ENCODE measurements around the gene SLC5A1.
A peak's percentile ranks its signal among the peaks of the same experiment; 100 is the strongest.
"Not testable (repeated sequence)": the region's sequence is repeated elsewhere in the genome, so short reads cannot be mapped to it uniquely, and the experiment has no call there.

The SLC5A1 gene

GRCh38 chr22:32097881-32098499 is 54.9 kb downstream of the SLC5A1 start:
- no peak for DNase-seq

DNA sequence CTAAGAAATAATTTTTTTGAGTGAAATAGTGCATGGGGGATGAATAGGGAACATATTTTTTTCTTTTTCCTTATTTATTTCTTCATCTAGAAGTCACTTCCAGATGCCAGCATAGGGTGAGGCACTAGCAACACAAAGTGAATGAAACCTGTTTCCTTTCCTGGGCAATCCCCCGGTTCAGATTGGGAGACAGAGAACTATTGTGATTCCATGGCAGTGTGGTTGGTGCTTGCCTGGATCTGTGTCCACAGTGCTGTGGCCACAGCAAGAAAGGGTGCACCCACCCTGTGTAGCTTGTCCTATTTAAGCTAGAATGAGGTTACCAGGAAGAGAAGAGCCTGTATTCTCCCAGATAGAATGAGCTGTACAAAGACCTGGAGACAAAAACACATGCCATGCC is 57.6 kb downstream of the SLC5A1 start:
- DNase-seq, result no peak

DNA sequence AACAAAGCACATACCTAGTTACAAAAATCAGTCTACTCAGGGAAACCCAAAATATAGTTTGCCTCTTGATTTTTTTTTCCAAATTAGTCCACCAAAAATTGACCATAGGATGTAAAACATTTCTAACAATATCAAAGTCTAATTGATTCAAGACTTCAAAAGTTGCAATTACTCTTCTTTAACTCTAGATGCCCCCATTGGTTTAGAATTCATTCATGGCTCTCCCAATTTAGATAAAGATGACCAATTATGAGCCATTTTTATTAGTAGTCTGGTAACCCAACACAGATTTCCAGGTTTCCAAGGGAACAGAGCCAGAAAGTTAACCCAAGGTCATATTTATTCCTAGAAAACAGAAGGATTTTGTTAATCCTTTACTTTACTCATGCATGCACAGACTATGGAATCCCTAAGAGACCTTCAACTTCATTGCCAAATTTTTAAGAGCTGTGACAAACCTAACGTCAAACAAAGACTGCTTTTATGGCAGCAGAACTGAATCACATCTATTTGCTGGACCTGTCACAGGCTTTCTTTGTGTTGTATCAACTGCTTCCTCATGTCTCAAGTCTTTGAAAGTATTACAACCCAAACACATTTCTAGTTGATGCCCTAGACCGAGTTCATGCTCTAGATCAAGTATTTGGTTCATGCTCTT is 60.7 kb downstream of the SLC5A1 start:
- DNase-seq, result no peak

DNA sequence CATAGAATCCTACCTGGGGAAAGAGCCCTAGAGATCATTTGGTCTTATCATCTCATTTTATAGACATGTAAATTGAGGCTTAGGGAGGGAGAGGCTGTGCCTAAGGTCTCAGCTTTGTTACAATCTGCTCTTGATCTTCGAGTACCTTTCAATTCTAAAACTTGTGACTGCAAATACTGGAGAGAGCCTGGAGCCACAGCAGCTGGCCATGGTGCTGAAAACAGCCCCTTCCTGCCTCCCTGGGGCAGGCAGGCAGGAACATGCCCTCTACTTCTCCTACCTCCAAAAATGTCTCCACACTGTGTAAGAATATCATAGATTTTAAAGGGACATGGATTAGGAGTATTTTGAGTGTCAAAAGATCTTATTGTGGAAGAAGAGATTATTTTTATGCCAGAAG is 63.9 kb downstream of the SLC5A1 start:
- peak; percentile 3 for DNase-seq

DNA sequence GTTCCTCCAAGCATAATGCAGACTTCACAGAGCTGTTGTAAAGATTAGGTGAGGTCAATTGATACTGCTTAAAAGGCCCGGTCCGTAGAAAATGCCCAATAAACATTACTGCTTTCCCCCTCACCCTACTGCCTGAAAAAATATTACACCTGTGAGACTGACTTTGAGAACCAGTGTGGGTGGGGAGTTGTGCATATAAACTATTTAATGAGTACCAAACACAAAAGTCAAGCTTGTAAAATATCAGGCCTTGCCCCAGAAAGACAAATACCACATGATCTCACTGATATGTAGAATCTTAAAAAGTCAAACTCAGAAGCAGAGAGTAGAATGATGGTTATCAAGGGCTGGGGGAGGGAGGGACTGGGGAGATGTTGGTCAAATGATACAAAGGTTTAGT is 69.3 kb downstream of the SLC5A1 start:
- no peak for DNase-seq

GRCh38 chr22:32119568-32120235 is 76.6 kb downstream of the SLC5A1 start:
- no peak for DNase-seq

GRCh38 chr22:32120603-32121002 is 77.5 kb downstream of the SLC5A1 start:
- DNase-seq, result no peak

GRCh38 chr22:32122899-32123298 is 79.8 kb downstream of the SLC5A1 start:
- DNase-seq, result no peak

DNA sequence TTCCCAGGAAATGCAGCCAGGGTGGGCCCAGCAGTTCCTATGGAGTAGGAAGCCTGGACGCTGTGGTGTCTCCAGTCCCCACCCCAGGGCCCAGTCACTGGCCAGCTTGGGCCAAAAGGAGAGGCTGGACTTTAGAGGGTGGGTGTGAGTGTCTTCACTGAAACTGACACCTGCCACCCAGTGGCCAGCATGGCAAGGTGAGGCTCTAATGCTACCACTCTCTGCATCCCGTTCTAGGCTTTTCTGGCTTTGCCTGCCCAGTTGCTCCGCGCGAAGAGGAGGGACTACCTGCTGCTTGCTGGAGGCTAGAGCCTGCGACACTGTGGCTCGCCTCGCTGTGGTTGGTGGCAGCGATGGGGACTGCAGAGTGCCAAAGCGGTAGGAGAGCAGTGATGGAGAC is 80.6 kb downstream of the SLC5A1 start:
- no peak for DNase-seq

- DNase-seq, result no peak
These were observed 84.8 kb downstream of the SLC5A1 start for GRCh38 chr22:32127904-32128303.

DNA sequence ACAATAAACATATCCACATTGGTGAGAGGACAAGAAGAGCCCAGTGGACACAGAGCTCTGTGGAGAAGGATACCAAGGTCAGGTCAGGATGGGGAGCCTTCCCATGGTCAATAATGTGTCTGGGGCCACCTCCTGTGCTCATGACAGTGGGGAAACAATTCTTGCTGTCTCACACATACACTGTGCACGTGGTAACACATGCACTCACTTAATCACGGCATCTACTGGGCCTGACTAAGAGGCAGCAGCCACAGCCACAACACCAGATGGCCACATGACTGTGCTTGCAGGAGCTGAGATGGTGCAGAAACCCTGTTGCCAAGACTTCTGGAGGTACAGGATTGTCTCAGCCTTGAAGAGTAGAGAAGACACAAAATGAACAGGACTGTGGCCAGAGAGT is 87.4 kb downstream of the SLC5A1 start:
- no peak for DNase-seq

DNA sequence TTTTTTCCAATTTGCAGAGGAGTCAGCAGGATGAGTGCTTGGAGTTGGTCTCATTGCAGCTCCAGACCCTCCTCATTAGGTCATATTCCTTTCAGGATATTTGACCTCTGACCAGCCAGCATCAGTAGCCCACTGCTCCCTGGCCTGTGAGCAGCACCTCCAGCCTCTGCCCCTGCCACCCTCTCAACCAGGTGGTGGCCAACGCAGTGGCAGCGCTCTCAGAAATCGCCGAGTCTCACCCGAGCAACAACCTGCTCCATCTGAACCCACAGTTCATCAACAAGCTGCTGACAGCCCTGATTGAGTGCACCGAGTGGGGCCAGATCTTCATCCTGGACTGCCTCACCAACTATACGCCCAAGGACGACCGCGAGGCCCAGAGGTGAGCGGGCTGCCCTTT is 89.1 kb downstream of the SLC5A1 start:
- no peak for DNase-seq

DNA sequence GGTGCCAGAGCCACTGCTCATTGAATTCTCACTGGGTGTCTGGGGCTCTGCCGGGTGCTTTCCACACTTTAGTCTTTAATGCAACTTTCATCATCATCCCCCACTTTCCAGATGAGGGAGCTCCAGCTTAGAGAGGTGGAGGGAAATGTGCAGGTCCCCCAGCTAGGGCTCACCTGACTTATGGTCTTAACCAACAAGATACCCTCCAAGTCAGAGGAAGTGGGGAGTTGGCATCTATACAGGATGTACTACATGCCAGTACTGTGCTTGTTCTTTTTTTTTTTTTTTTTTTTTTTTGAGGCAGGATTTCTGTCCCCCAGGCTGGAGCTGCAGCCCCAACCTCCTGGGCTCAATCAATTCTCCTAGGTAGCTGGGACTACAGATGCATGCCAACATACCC is 89.7 kb downstream of the SLC5A1 start:
- no peak for DNase-seq

GRCh38 chr22:32134796-32135195 is 91.7 kb downstream of the SLC5A1 start:
- not testable (repeated sequence) for DNase-seq

DNA sequence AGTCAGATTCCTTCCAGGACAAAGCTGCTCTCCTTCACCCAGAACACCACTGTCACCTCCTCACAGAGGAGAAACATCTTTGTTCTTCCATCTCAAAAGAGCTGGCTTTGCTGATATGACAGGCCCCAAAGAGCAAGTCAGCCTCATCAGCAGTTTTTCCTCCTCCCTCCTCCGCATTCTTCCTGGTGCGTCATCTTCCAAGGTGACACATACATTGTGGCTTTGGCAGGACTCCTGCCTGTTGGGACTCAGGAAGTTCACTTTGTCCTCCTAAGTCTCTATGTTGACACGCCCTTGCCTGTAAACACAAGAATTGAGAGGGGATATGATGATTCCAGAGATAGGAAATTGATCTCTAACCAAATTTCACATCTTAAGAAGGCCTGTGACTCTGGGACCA is 92.9 kb downstream of the SLC5A1 start:
- peak; percentile 6 for DNase-seq

DNA sequence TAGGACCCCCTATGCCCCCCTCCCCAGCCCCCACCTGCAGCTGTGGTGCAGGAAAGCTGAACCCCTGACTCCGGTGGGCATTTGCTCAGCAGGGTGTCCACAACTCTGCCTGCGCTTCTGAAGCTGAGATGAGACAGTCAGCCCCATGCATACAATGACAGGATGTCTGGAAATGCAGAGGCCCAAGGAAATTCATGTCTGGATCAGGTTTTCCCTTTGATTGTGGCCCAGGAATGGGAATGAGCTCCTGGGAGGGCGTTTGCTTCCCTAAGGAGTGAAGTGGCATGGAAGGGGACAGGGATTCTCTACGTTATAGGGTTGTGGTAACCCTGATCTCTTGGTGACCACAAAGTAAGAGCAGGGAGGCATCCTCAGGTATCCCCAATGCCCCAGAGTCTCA is 93.8 kb downstream of the SLC5A1 start:
- not testable (repeated sequence) for DNase-seq

DNA sequence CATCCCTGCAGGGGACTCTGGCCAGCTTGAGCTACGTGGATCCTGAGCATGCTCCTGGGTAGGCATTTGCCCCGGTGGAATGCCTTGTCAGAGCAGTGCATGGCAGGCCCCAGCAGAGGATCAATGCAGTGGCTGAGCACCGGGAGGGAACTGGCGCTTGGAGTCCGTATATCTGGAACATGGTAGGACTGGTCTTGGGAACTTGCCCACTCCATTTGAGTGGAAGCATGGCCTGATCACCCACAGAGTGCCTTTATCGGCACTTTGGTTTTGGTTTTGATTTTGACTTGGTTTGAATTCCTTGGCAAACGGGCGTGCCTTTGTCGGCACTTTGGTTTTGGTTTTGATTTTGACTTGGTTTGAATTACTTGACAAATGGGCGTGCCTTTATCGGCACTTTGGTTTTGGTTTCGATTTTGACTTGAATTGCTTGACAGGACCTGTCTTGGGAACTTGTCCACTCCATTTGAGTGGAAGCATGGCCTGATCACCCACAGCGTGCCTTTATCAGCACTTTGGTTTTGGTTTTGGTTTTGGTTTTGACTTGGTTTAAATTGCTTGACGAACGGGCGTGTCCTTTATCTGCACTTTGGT is 94.8 kb downstream of the SLC5A1 start:
- DNase-seq, result not testable (repeated sequence)

DNA sequence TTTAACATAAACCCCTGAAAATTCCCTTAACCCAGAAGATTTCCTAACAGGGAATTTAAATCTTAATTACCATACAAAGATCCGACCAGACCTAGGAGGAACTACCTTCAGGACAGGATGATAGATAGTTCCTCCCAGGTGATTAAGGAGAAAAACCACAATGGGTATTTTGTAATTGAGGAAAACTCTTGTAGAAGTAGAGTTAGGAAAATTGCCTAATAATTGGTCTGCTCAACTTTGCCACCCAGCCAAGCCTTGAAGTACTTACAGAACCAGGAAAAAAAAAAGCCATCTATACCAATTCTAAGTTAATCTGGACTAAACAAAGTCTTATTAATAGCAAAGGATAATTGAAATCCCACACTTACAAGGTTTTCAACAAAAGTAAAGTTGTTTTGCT is 95.5 kb downstream of the SLC5A1 start:
- not testable (repeated sequence) for DNase-seq

DNA sequence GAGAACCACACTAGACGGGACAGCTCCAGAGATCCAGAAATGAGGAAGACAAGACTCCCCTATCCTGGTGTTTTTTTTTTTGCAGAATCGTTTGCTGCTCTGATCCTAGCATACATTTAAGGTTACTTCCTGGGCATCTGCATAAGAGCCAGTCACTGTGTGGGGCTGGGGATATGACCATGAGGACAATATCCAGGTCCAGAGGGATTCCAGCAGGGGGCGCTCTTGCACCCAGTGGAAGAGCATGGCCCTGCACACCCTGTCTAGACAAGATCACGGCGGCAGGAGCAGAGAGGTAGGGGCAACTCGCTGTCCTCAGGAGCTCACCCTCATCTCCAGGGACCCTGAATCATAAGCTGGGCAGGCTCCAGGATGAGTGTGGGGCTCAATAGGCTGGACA is 97.6 kb downstream of the SLC5A1 start:
- not testable (repeated sequence) for DNase-seq

GRCh38 chr22:32142600-32142999 is 99.5 kb downstream of the SLC5A1 start:
- no peak for DNase-seq

DNA sequence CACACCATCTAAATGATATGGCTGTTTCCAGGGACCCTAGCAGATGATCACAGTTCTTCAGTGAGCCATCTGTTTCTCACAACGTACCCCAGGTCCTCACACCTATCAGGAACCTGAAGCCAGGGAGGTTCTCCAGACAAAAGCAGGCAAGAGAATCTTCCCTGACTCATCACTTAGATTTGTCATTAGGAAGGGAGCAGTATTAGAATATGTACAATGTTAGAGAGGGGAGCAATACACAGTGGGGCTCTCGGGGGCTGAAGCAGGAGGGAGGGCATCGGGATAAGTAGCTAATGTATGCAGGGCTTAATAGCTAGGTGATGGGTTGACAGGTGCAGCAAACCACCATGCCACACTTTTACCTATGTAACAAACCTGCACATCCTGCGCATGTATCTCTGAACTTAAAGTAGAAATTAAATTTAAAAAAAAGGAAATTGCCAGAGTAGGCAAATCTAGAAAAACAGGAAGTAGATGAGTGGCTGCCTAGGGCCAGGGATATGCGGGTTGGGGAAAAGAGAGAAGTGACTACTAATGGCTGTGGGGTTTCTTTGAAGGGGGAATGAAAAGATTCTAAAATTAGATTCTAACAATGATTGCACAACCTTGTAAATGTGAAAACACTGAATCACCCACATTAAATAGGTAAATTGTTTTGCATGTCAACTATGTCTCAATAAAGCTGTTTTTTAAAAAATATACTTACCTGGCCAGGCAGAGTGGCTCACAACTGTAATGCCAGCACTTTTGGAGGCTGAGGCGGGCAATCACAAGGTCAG is 101.6 kb downstream of the SLC5A1 start:
- DNase-seq, result no peak

DNA sequence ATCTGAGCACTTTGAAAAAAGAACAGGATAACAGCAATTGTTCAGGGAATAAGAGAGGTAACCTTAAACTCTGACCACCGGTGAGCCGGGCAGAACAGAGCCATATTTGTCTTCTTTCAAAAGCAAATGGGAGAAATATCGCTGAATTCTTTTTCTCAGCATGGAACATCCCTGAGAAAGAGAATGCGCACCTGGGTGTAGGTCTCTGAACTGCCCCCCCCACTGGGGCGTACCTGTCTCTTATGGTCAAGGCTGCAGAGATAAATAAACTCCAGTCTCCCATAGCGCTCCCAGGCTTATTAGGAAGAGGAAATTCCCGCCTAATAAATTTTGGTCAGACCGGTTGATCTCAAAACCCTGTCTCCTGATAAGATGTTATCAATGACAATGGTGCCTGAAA is 104.1 kb downstream of the SLC5A1 start:
- not testable (repeated sequence) for DNase-seq

GRCh38 chr22:32148372-32148771 is 105.3 kb downstream of the SLC5A1 start:
- DNase-seq, result not testable (repeated sequence)

All from fibroblast of skin of abdomen (primary cell).